HL-60 (cell line): ENCODE measurements around the gene SGMS2.

Source experiments
- DNase-seq, 2 experiments: peaks; one replicate each; pipeline ENCODE4 v3.0.0-alpha.2; 2010 to 2020; ENCODE audit warnings: low read depth in 1 of 2, low spot score in 1 of 2
- H3K27ac ChIP-seq: fragments of 250-450 bp; sonication (Bioruptor Pico); replicated peaks from 2 replicates; pipeline ENCODE4 v1.5.1; 2020; ENCODE audit warnings: mild to moderate bottlenecking, moderate library complexity
- H3K27me3 ChIP-seq: fragments of 250-450 bp; sonication (Bioruptor Pico); 2 replicates; pipeline ENCODE4 v1.5.1; 2021; ENCODE audit warnings: mild to moderate bottlenecking, moderate library complexity; ENCODE audit not compliant: insufficient read depth, poor library complexity, severe bottlenecking
- H3K4me3 ChIP-seq: replicated peaks from 2 replicates; pipeline ENCODE4 v1.5.1; 2011; ENCODE audit warnings: mild to moderate bottlenecking, control low read depth, low read length; ENCODE audit not compliant: insufficient read depth
- CTCF ChIP-seq: IDR thresholded peaks from one replicate; pipeline ENCODE4 v1.5.1; 2011; ENCODE audit warnings: low read length, control low read depth, inconsistent platforms; ENCODE audit not compliant: insufficient read depth
- GABPA ChIP-seq: IDR thresholded peaks from 2 replicates; pipeline ENCODE4 v1.6.1; 2012; ENCODE audit warnings: low read depth
- POLR2AphosphoS5 ChIP-seq: IDR thresholded peaks from 2 replicates; pipeline ENCODE4 v1.6.1; 2012; ENCODE audit warnings: low read depth
- REST ChIP-seq: IDR thresholded peaks from 2 replicates; pipeline ENCODE4 v1.6.1; 2012; ENCODE audit warnings: low read depth; ENCODE audit not compliant: insufficient replicate concordance
- SPI1 ChIP-seq: IDR thresholded peaks from 2 replicates; pipeline ENCODE4 v1.6.1; 2012; ENCODE audit warnings: low read depth, mild to moderate bottlenecking, borderline replicate concordance

Gene SGMS2

GRCh38 chr4:107931775-107932321 lies 107.1 kb downstream of the SGMS2 start:
- no peak overlapping the region for H3K27ac ChIP-seq
- peaks cover 22% of the 10 kb centered on the region for H3K27me3 ChIP-seq
- no peak for DNase-seq
- H3K4me3 ChIP-seq, result peak overlapping the region; percentile 53
- no peak for TF ChIP-seq REST
- TF ChIP-seq CTCF, result no peak
- no peak for TF ChIP-seq SPI1
- no peak for TF ChIP-seq POLR2AphosphoS5
- TF ChIP-seq GABPA, result no peak

- DNase-seq, result no peak
- Histone ChIP-seq H3K4me3 (no peak overlapping the region), H3K27me3 (peaks cover 22% of the 10 kb centered on the region), H3K27ac (no peak overlapping the region)
- no peak for TF ChIP-seq POLR2AphosphoS5
- no peak for TF ChIP-seq REST
- no peak for TF ChIP-seq SPI1
- TF ChIP-seq CTCF, result no peak
- TF ChIP-seq GABPA, result no peak
These were observed 110.5 kb downstream of the SGMS2 start for GRCh38 chr4:107935246-107935645.

GRCh38 chr4:107937040-107937439 lies 112.3 kb downstream of the SGMS2 start:
- Histone ChIP-seq H3K4me3 (no peak overlapping the region), H3K27me3 (peaks cover 14% of the 10 kb centered on the region), H3K27ac (no peak overlapping the region)
- no peak for TF ChIP-seq POLR2AphosphoS5
- TF ChIP-seq CTCF, result no peak
- TF ChIP-seq REST, result no peak
- no peak for TF ChIP-seq GABPA
- TF ChIP-seq SPI1, result no peak
- no peak for DNase-seq
